ENCODE data around the gene IER2. TPM values are rescaled to one million over a fixed set of nuclear protein-coding genes. Genes with fewer than 3 reads are reported as not detected.

The IER2 gene, protein sequence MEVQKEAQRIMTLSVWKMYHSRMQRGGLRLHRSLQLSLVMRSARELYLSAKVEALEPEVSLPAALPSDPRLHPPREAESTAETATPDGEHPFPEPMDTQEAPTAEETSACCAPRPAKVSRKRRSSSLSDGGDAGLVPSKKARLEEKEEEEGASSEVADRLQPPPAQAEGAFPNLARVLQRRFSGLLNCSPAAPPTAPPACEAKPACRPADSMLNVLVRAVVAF
- 88.4 and 93.4 TPM in 2 replicates for total RNA-seq
- long read RNA-seq, transcript IER2-203 (1 exons, 2,934 nt), result major isoform, 47 of 49 reads
- long read RNA-seq, partial matches to known transcripts, result 0 of 49 reads
- long read RNA-seq, other reads (novel, unspliced or antisense), result 2 of 49 reads

DNA sequence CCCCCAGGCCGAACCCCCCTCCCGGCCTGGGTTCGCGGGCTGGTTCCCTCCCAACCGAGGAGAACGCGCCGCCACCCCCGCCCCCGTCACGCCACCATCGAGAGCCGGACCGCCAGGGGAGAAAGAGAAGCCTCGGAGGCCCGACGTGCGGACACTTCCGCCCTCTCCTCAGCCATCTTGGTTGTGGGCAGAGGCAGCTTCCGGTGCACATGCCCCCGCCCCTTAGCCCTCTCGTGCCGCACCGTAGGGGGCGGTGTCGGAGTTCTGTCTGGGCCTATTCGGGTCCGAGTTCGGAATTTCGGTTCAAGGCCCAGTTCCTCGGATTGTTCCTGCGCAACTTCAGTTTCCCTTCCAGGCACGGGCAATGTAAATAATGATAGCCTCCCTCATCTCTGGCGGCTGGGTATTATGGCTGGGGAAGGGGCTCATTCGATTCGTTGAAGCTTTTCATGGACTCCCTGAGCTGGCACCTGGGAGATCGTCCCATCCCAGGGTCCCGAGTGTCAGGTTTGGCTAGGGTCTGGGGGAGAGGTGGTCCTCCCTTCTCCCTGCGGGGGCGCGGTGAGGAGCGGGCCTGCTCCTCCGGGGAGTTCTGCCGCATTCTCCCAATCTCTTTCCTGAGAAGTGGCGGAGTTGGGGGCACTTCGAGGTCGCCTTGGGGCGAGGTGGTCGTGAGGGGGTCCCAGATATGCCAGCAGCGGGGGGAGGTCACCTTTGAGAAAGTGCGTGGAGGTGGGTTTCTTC is at the start of gene IER2, which contains the start of gene STX10:
Gene IER2, plus strand, starts transcription at position 225 of the 744 bp plus-strand sequence. CDS start 2,776 bp downstream, outside the sequence.
Gene STX10, minus strand, starts transcription at position 189 of the 744 bp plus-strand sequence. CDS start 202 bp downstream, outside the sequence.
- Mint-ChIP-seq H3K27me3 (no peaks in the 10 kb centered on the region), H3K9me3 (ENCODE audit: low read depth) (no peaks in the 10 kb centered on the region), H3K4me3 (ENCODE audit: low read depth) (peak within 1 kb of the TSS; percentile 96), H3K27ac (peak within 1 kb of the TSS; percentile 99), H3K4me1 (ENCODE audit: low read depth) (peaks cover 12% of the 10 kb centered on the region), H3K36me3 (ENCODE audit: insufficient read depth) (peaks cover 10% of the 10 kb centered on the region)
- peak; percentile 85 for DNase-seq (ENCODE audit: low spot score, unreplicated experiment)
- TF ChIP-seq CTCF (IDR thresholded peaks at IDR 0.05; ENCODE audit: unreplicated experiment), result peak; percentile 56

GRCh38 chr19:13100841-13101589 is 49.2 kb upstream of the IER2 start:
- Mint-ChIP-seq H3K27me3 (peaks cover 41% of the 10 kb centered on the region), H3K4me3 (ENCODE audit: low read depth) (no peak overlapping the region)
- DNase-seq (ENCODE audit: low spot score, unreplicated experiment), result no peak

GRCh38 chr19:13101590-13102415 is 48.4 kb upstream of the IER2 start:
- Mint-ChIP-seq H3K27me3 (peaks cover 38% of the 10 kb centered on the region), H3K4me3 (ENCODE audit: low read depth) (no peak overlapping the region), H3K9me3 (ENCODE audit: low read depth) (no peaks in the 10 kb centered on the region), H3K27ac (no peak overlapping the region), H3K4me1 (ENCODE audit: low read depth) (no peaks in the 10 kb centered on the region), H3K36me3 (ENCODE audit: insufficient read depth) (no peaks in the 10 kb centered on the region)
- no peak for DNase-seq (ENCODE audit: low spot score, unreplicated experiment)
- TF ChIP-seq CTCF (IDR thresholded peaks at IDR 0.05; ENCODE audit: unreplicated experiment), result no peak

More at GRCh38 chr19:13100841-13101589, 49.2 kb upstream of the IER2 start:
- Mint-ChIP-seq H3K27ac (no peak overlapping the region), H3K36me3 (ENCODE audit: insufficient read depth) (no peaks in the 10 kb centered on the region), H3K4me1 (ENCODE audit: low read depth) (peaks cover 3% of the 10 kb centered on the region), H3K9me3 (ENCODE audit: low read depth) (no peaks in the 10 kb centered on the region)
- peak; percentile 28 for TF ChIP-seq CTCF (IDR thresholded peaks at IDR 0.05; ENCODE audit: unreplicated experiment)

DNA sequence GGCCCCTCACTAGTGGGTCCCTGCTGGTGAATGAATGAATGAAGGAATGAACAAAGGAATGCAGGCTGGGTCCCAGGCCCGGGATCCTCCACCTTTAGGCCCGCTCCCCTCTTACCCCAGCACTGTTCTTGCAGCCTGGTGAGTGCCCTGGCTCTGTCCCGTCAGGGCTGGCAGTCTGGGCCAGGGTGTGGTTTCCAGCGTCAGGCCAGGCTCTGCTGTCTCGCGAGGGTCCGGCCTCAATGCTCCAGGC is 47.9 kb upstream of the IER2 start:
- Mint-ChIP-seq H3K27ac (no peak overlapping the region), H3K4me1 (ENCODE audit: low read depth) (no peaks in the 10 kb centered on the region), H3K4me3 (ENCODE audit: low read depth) (no peak overlapping the region), H3K27me3 (peaks cover 32% of the 10 kb centered on the region), H3K9me3 (ENCODE audit: low read depth) (no peaks in the 10 kb centered on the region), H3K36me3 (ENCODE audit: insufficient read depth) (peaks cover under 1% of the 10 kb centered on the region)
- TF ChIP-seq CTCF (IDR thresholded peaks at IDR 0.05; ENCODE audit: unreplicated experiment), result no peak
- no peak for DNase-seq (ENCODE audit: low spot score, unreplicated experiment)

Measured in progenitor cell of endocrine pancreas (in vitro differentiated cells).